GM23248 (cell line): ENCODE data around the gene TCF12.

Experiments
- EZH2 ChIP-seq: fragments of 200-600 bp; sonication (generic); IDR thresholded peaks from 2 replicates; pipeline ENCODE4 v1.6.1; 2018; ENCODE audit warnings: antibody characterized with exemption, mild to moderate bottlenecking; ENCODE audit not compliant: insufficient read depth, poor library complexity, severe bottlenecking
- EZH2phosphoT487 ChIP-seq: fragments of 200-600 bp; sonication (generic); IDR thresholded peaks from 2 replicates; pipeline ENCODE4 v1.6.1; 2018; ENCODE audit warnings: antibody characterized with exemption, moderate library complexity, mild to moderate bottlenecking, low read depth; ENCODE audit not compliant: insufficient read depth

- TF ChIP-seq EZH2 (no peak), EZH2phosphoT487 (no peak)
Observed at GRCh38 chr15:57287123-57287521, 368.7 kb downstream of the TCF12 start.
